ENCODE data around the gene NEAT1.

Gene NEAT1

GRCh38 chr11:65376138-65376713 is 46.4 kb upstream of the NEAT1 start:
- Histone ChIP-seq H3K27me3 (ENCODE audit: insufficient read depth, low read length, poor library complexity, severe bottlenecking) (no peaks in the 10 kb centered on the region), H3K4me3 (ENCODE audit: low read length, poor library complexity, severe bottlenecking) (no peak overlapping the region), H3K79me2 (ENCODE audit: insufficient read depth, low read length) (peaks cover 11% of the 10 kb centered on the region; the same call in 1 of the 2 replicates), H3K4me1 (ENCODE audit: insufficient read depth, low read length, poor library complexity, severe bottlenecking) (peaks cover 17% of the 10 kb centered on the region), H3K9me2 (replicated peaks; ENCODE audit: low read depth, low read length) (no peaks in the 10 kb centered on the region), H2AFZ (ENCODE audit: low read length) (no peak overlapping the region), H3K9me3 (ENCODE audit: insufficient read depth, low read depth, low read length) (no peaks in the 10 kb centered on the region), H3K4me2 (ENCODE audit: low read depth, low read length, poor library complexity, severe bottlenecking) (no peak overlapping the region), H4K20me1 (ENCODE audit: insufficient read depth, low read length, poor library complexity, severe bottlenecking) (no peaks in the 10 kb centered on the region), H3F3A (ENCODE audit: low read depth) (no peaks in the 10 kb centered on the region), H3K36me3 (ENCODE audit: insufficient read depth, low read length) (no peaks in the 10 kb centered on the region), H3K9ac (ENCODE audit: low read depth, low read length, poor library complexity, severe bottlenecking) (no peak overlapping the region)
- TF ChIP-seq EZH2phosphoT487 (IDR thresholded peaks at IDR 0.05; ENCODE audit: borderline replicate concordance), result no peak
- TF ChIP-seq CTCF (conservative IDR thresholded peaks at IDR 0.05; ENCODE audit: low read length), result no peak

DNA sequence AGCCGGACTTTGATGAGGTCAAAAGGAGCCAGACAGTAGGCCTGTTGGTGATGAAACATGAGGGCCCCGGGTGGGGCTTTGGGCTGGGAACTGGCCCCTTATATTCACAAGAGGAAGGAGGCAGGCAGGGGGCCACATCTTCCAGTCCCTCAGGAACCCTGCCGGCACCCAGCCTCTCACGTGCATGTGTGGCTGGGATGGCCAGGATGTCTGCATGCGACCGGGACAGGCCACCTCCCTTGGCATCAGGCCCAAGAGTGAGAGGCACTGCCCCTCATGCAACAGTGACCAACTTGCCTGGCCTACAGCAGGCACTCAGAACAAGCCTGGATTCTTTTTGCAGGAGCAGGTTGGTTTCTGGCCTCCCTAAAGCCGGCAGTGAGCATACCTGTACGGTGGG is 45.6 kb upstream of the NEAT1 start:
- Histone ChIP-seq H3K9me3 (ENCODE audit: insufficient read depth, low read depth, low read length) (no peaks in the 10 kb centered on the region), H3K9ac (ENCODE audit: low read depth, low read length, poor library complexity, severe bottlenecking) (no peak overlapping the region), H3K9me2 (replicated peaks; ENCODE audit: low read depth, low read length) (no peaks in the 10 kb centered on the region), H3K27me3 (ENCODE audit: insufficient read depth, low read length, poor library complexity, severe bottlenecking) (no peaks in the 10 kb centered on the region), H3K4me1 (ENCODE audit: insufficient read depth, low read length, poor library complexity, severe bottlenecking) (peaks cover 15% of the 10 kb centered on the region), H4K20me1 (ENCODE audit: insufficient read depth, low read length, poor library complexity, severe bottlenecking) (no peaks in the 10 kb centered on the region), H3K36me3 (ENCODE audit: insufficient read depth, low read length) (no peaks in the 10 kb centered on the region), H3K79me2 (ENCODE audit: insufficient read depth, low read length) (peaks cover 11% of the 10 kb centered on the region; the same call in 1 of the 2 replicates), H2AFZ (ENCODE audit: low read length) (no peak overlapping the region), H3F3A (ENCODE audit: low read depth) (no peaks in the 10 kb centered on the region), H3K4me2 (ENCODE audit: low read depth, low read length, poor library complexity, severe bottlenecking) (no peak overlapping the region), H3K4me3 (ENCODE audit: low read length, poor library complexity, severe bottlenecking) (no peak overlapping the region)
- TF ChIP-seq CTCF (conservative IDR thresholded peaks at IDR 0.05; ENCODE audit: low read length), result no peak
- no peak for TF ChIP-seq EZH2phosphoT487 (IDR thresholded peaks at IDR 0.05; ENCODE audit: borderline replicate concordance)

DNA sequence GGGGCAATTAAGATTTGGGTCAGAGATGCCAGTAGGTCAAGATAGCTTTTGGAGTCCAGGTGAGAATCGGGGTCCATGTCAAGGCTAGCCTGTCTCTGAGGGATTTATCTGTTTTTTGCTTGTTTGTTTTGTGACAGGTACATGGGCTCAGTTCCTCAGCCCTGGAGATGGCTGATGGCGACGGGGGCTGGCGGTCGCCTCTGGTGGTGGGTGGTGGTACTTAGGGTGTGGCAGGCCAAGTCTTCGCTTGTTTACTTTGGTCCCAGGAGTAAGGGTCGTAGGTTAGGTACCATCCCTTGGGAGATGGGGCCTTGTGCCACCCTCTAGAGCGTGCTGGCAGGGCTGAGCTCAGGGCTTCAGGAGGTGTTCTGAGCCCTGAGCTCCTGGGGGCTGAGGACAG is 44.8 kb upstream of the NEAT1 start:
- H3K79me2 ChIP-seq (ENCODE audit: insufficient read depth, low read length), result peaks cover 11% of the 10 kb centered on the region; the same call in 1 of the 2 replicates
- H3K4me3 ChIP-seq (ENCODE audit: low read length, poor library complexity, severe bottlenecking), result no peak overlapping the region
- H3K9ac ChIP-seq (ENCODE audit: low read depth, low read length, poor library complexity, severe bottlenecking), result no peak overlapping the region
- H4K20me1 ChIP-seq (ENCODE audit: insufficient read depth, low read length, poor library complexity, severe bottlenecking), result no peaks in the 10 kb centered on the region
- H3K4me1 ChIP-seq (ENCODE audit: insufficient read depth, low read length, poor library complexity, severe bottlenecking), result peaks cover 14% of the 10 kb centered on the region
- no peak for TF ChIP-seq EZH2phosphoT487 (IDR thresholded peaks at IDR 0.05; ENCODE audit: borderline replicate concordance)
- TF ChIP-seq CTCF (conservative IDR thresholded peaks at IDR 0.05; ENCODE audit: low read length), result no peak
- H3K27me3 ChIP-seq (ENCODE audit: insufficient read depth, low read length, poor library complexity, severe bottlenecking), result no peaks in the 10 kb centered on the region
- no peaks in the 10 kb centered on the region for H3K9me3 ChIP-seq (ENCODE audit: insufficient read depth, low read depth, low read length)
- no peaks in the 10 kb centered on the region for H3K36me3 ChIP-seq (ENCODE audit: insufficient read depth, low read length)
- no peak overlapping the region for H2AFZ ChIP-seq (ENCODE audit: low read length)
- no peak overlapping the region for H3K4me2 ChIP-seq (ENCODE audit: low read depth, low read length, poor library complexity, severe bottlenecking)
- no peaks in the 10 kb centered on the region for H3K9me2 ChIP-seq (replicated peaks; ENCODE audit: low read depth, low read length)
- peaks cover 5% of the 10 kb centered on the region; the same call in 1 of the 2 replicates for H3F3A ChIP-seq (ENCODE audit: low read depth)
